Karpas-422 (cell line): ENCODE measurements around the gene CNBP. TPM values are rescaled to one million over a fixed set of nuclear protein-coding genes. Genes with fewer than 3 reads are reported as not detected.
"Not testable (repeated sequence)": the region's sequence is repeated elsewhere in the genome, so short reads cannot be mapped to it uniquely, and the experiment has no call there.

Experiments used
- DNase-seq: peaks from one replicate; pipeline ENCODE4 v3.0.0-alpha.2; 2015
- H2AFZ ChIP-seq: fragments of 200-600 bp; sonication (generic); 2 replicates; pipeline ENCODE4 v1.6.1; 2014; ENCODE audit warnings: antibody characterized with exemption, low read length, mixed read lengths
- H3K27ac ChIP-seq: fragments of 200-600 bp; sonication (generic); 2 replicates; pipeline ENCODE4 v1.5.1; 2014; ENCODE audit warnings: mild to moderate bottlenecking, low read length, moderate library complexity
- H3K27me3 ChIP-seq: fragments of 200-600 bp; sonication (generic); 2 replicates; pipeline ENCODE4 v1.6.1; 2014; ENCODE audit warnings: low read length, mixed read lengths
- H3K36me3 ChIP-seq: fragments of 200-600 bp; sonication (generic); 2 replicates; pipeline ENCODE4 v1.6.1; 2014; ENCODE audit warnings: low read length, mixed read lengths; ENCODE audit not compliant: insufficient read depth
- H3K4me1 ChIP-seq: fragments of 200-600 bp; sonication (generic); 2 replicates; pipeline ENCODE4 v1.6.1; 2014; ENCODE audit warnings: mild to moderate bottlenecking, low read length, mixed read lengths
- H3K4me2 ChIP-seq: fragments of 200-600 bp; sonication (generic); 2 replicates; pipeline ENCODE4 v1.6.1; 2014; ENCODE audit warnings: low read length, low read depth, mild to moderate bottlenecking; ENCODE audit not compliant: poor library complexity, severe bottlenecking
- H3K4me3 ChIP-seq: fragments of 200-600 bp; sonication (generic); 2 replicates; pipeline ENCODE4 v1.5.1; 2014; ENCODE audit warnings: mild to moderate bottlenecking, antibody characterized with exemption, low read length, mixed read lengths
- H3K79me2 ChIP-seq: fragments of 200-600 bp; sonication (generic); 2 replicates; pipeline ENCODE4 v1.6.1; 2014; ENCODE audit warnings: mild to moderate bottlenecking, low read length, mixed read lengths
- H3K9ac ChIP-seq: fragments of 200-600 bp; sonication (generic); 2 replicates; pipeline ENCODE4 v1.6.0; 2014; ENCODE audit warnings: low read length
- H3K9me2 ChIP-seq: fragments of 200-600 bp; sonication (generic), shearing (Covaris generic); replicated peaks from 2 replicates; pipeline ENCODE4 v1.6.0; 2014; ENCODE audit warnings: mild to moderate bottlenecking, low read length, moderate library complexity; ENCODE audit not compliant: insufficient read depth
- H3K9me3 ChIP-seq: fragments of 300-700, 200-600 bp; sonication (generic); 2 replicates; pipeline ENCODE4 v1.6.1; 2014; ENCODE audit warnings: low read length, mixed read lengths
- H4K20me1 ChIP-seq: fragments of 200-600 bp; sonication (generic); 2 replicates; pipeline ENCODE4 v1.6.1; 2014; ENCODE audit warnings: mild to moderate bottlenecking, antibody characterized with exemption, low read length, low read depth; ENCODE audit not compliant: insufficient read depth
- total RNA-seq: library from RNA; depleted of rRNA; stranded (reverse); fragments of >200 nt; shearing (Covaris generic); gene quantifications from 2 replicates; pipeline ENCODE4 v1.2.3, GENCODE V29; 2014; ENCODE audit warnings: low replicate concordance

CNBP gene
- total RNA-seq, 1 experiment from 2014 or later, result 276 TPM

GRCh38 chr3:129182390-129183185 lies 1.1 kb downstream of the CNBP start:
- Histone ChIP-seq H3K9ac (peak overlapping the region; percentile 100), H3K36me3 (peaks cover 33% of the 10 kb centered on the region), H3K27ac (peak overlapping the region; percentile 69), H4K20me1 (peaks cover 47% of the 10 kb centered on the region), H3K4me3 (peak overlapping the region; percentile 86), H3K9me3 (no peaks in the 10 kb centered on the region), H3K79me2 (peaks cover 84% of the 10 kb centered on the region), H2AFZ (no peak overlapping the region), H3K4me2 (peak overlapping the region; percentile 85), H3K27me3 (no peaks in the 10 kb centered on the region), H3K9me2 (no peaks in the 10 kb centered on the region), H3K4me1 (peaks cover 41% of the 10 kb centered on the region)
- peak; percentile 69 for DNase-seq

- Histone ChIP-seq H3K9me3 (no peaks in the 10 kb centered on the region), H3K27ac (peak overlapping the region; percentile 69), H3K79me2 (peaks cover 92% of the 10 kb centered on the region), H3K4me1 (peaks cover 41% of the 10 kb centered on the region), H3K9ac (peak overlapping the region; percentile 100), H3K27me3 (no peaks in the 10 kb centered on the region), H3K4me2 (peak overlapping the region; percentile 85), H4K20me1 (peaks cover 55% of the 10 kb centered on the region), H3K9me2 (no peaks in the 10 kb centered on the region), H3K36me3 (peaks cover 40% of the 10 kb centered on the region), H3K4me3 (peak overlapping the region; percentile 86), H2AFZ (no peak overlapping the region)
- no peak for DNase-seq
These were observed 1.9 kb downstream of the CNBP start for GRCh38 chr3:129181819-129182218.

DNA sequence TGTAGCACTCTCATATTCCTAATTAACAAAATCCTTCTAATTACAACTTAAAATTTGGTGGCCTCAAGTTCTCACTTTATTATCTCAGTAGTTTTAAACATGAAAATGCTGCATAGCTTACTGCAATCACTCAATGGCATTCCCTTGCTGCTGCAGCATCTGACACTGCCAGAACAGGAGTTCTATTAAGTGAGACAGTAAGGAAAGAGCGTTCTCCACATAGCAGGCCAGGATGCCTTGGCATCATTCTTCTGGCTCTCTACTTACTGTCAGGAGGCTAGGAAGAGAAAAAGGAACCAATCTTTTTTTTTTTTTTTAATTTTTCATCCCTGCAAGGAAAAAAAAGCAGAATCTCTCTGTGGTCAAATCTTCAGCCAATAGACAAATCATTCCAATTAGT lies 3.2 kb downstream of the CNBP start:
- H3K27ac ChIP-seq, result no peak overlapping the region
- H2AFZ ChIP-seq, result no peak overlapping the region

GRCh38 chr3:129176051-129176450 lies 7.6 kb downstream of the CNBP start:
- Histone ChIP-seq H4K20me1 (peaks cover 91% of the 10 kb centered on the region), H3K4me2 (no peak overlapping the region), H3K4me1 (peaks cover 10% of the 10 kb centered on the region), H3K9me2 (no peaks in the 10 kb centered on the region), H3K4me3 (no peak overlapping the region), H3K9me3 (no peaks in the 10 kb centered on the region), H3K9ac (no peak overlapping the region), H3K36me3 (peaks cover 65% of the 10 kb centered on the region), H3K27ac (no peak overlapping the region), H2AFZ (no peak overlapping the region), H3K79me2 (peaks cover 99% of the 10 kb centered on the region), H3K27me3 (no peaks in the 10 kb centered on the region)
- DNase-seq, result peak; percentile 37

More for the DNA sequence above, 3.2 kb downstream of the CNBP start:
- Histone ChIP-seq H3K9me3 (no peaks in the 10 kb centered on the region), H4K20me1 (peaks cover 69% of the 10 kb centered on the region), H3K79me2 (peaks cover 97% of the 10 kb centered on the region), H3K4me3 (no peak overlapping the region), H3K36me3 (peaks cover 52% of the 10 kb centered on the region), H3K4me1 (peaks cover 31% of the 10 kb centered on the region), H3K9ac (no peak overlapping the region), H3K4me2 (peak overlapping the region; percentile 2), H3K9me2 (no peaks in the 10 kb centered on the region), H3K27me3 (no peaks in the 10 kb centered on the region)
- peak; percentile 4 for DNase-seq

DNA sequence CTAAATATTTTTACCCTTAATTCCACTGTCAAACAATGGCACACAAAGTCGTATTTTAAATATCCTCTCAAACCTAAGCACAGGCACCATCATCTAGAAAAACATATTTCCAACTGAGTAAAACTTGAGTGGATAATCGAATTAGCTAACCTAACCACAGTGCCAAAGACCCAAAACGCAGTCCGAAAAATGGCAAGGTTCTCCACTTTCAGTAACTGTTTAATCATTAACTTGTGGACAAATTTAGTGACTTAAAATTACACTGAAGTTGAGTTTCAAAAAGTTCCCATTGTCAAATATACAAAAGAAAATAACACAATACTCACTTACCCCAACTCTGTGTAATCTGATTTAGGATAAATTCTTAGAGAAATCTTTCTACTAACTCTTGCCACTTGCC lies 10.0 kb downstream of the CNBP start:
- peak; percentile 14 for DNase-seq
- no peaks in the 10 kb centered on the region for H3K9me3 ChIP-seq

GRCh38 chr3:129173206-129173605 lies 10.5 kb downstream of the CNBP start:
- Histone ChIP-seq H3K27me3 (no peaks in the 10 kb centered on the region), H3K4me3 (no peak overlapping the region), H3K4me2 (no peak overlapping the region), H2AFZ (no peak overlapping the region), H3K27ac (no peak overlapping the region), H3K9me3 (no peaks in the 10 kb centered on the region), H3K36me3 (peaks cover 66% of the 10 kb centered on the region), H3K9me2 (no peaks in the 10 kb centered on the region), H3K9ac (no peak overlapping the region), H4K20me1 (peaks cover 79% of the 10 kb centered on the region), H3K4me1 (no peaks in the 10 kb centered on the region), H3K79me2 (peaks cover 89% of the 10 kb centered on the region)
- DNase-seq, result peak; percentile 9

More for the DNA sequence above, 10.0 kb downstream of the CNBP start:
- peaks cover 84% of the 10 kb centered on the region for H4K20me1 ChIP-seq
- no peaks in the 10 kb centered on the region for H3K9me2 ChIP-seq
- no peak overlapping the region for H2AFZ ChIP-seq
- no peak overlapping the region for H3K27ac ChIP-seq
- no peak overlapping the region for H3K4me2 ChIP-seq
- peaks cover 68% of the 10 kb centered on the region for H3K36me3 ChIP-seq
- no peak overlapping the region for H3K9ac ChIP-seq
- H3K4me1 ChIP-seq, result no peaks in the 10 kb centered on the region
- no peaks in the 10 kb centered on the region for H3K27me3 ChIP-seq
- peaks cover 94% of the 10 kb centered on the region for H3K79me2 ChIP-seq
- no peak overlapping the region for H3K4me3 ChIP-seq

- DNase-seq, result no peak
- Histone ChIP-seq H3K9me3 (no peaks in the 10 kb centered on the region), H3K4me3 (no peak overlapping the region), H3K36me3 (peaks cover 45% of the 10 kb centered on the region), H2AFZ (no peak overlapping the region), H3K27me3 (no peaks in the 10 kb centered on the region), H3K79me2 (peaks cover 25% of the 10 kb centered on the region), H3K4me2 (no peak overlapping the region), H3K9ac (no peak overlapping the region), H3K4me1 (peaks cover 14% of the 10 kb centered on the region), H3K27ac (no peak overlapping the region), H4K20me1 (peaks cover 27% of the 10 kb centered on the region), H3K9me2 (no peaks in the 10 kb centered on the region)
These were observed 16.9 kb downstream of the CNBP start for GRCh38 chr3:129166579-129167332.

- H3K27ac ChIP-seq, DNase-seq, H3K9me3 ChIP-seq, H3K27me3 ChIP-seq, H3K4me3 ChIP-seq, H2AFZ ChIP-seq, H3K9me2 ChIP-seq, H3K9ac ChIP-seq, H3K4me2 ChIP-seq: not testable (repeated sequence)
- Histone ChIP-seq H3K36me3 (peaks cover 33% of the 10 kb centered on the region), H4K20me1 (peaks cover 17% of the 10 kb centered on the region), H3K79me2 (peaks cover 14% of the 10 kb centered on the region), H3K4me1 (peaks cover 14% of the 10 kb centered on the region)
These were observed 18.1 kb downstream of the CNBP start for GRCh38 chr3:129165594-129165993.
